Mucosa of descending colon (tissue), 3 donors: ENCODE data around the gene RFX4. TPM values are rescaled to one million over a fixed set of nuclear protein-coding genes. Genes with fewer than 3 reads are reported as not detected.

ENCODE experiments used
- ATAC-seq: fragments of 200-7000 bp; cut with Tn5 transposase; one replicate; pipeline ENCODE4 v1.9.1; 2020; ENCODE audit warnings: mild to moderate bottlenecking, moderate library complexity
- DNase-seq, 3 donors: peaks; one replicate each; pipeline ENCODE4 v3.0.0-alpha.2; 2020
- H3K36me3 ChIP-seq: fragments of 200-600 bp; one replicate; pipeline ENCODE4 v1.8.0; 2021; ENCODE audit warnings: low read depth, mild to moderate bottlenecking
- H3K4me1 ChIP-seq: fragments of 200-600 bp; one replicate; pipeline ENCODE4 v1.8.0; 2021; ENCODE audit warnings: low read depth, mild to moderate bottlenecking
- H3K4me3 ChIP-seq: fragments of 200-600 bp; one replicate; pipeline ENCODE4 v1.8.0; 2021; ENCODE audit warnings: mild to moderate bottlenecking
- H3K9me3 ChIP-seq: fragments of 200-600 bp; one replicate; pipeline ENCODE4 v1.8.0; 2021; ENCODE audit warnings: mild to moderate bottlenecking
- intact Hi-C, 2 donors: fragments of 100-400 bp; cut with DNase I in 1 of 2; cut with micrococcal nuclease in 1 of 2; formaldehyde crosslinking; loops; one replicate each; pipeline versions ENCODE4 v1.11.0 to v1.11.1; 2022; cut with DNase I, micrococcal nuclease
- total RNA-seq, 3 donors: library from RNA; stranded (reverse); fragmentation: NEBNext Ultra II Directional in 2 of 3; extraction: Animal tissue kit (Norgen Biotek cat#: 25700) in 2 of 3; gene quantifications; one replicate each; pipeline versions ENCODE4 v1.2.1 to v1.2.4, GENCODE V29; 2021 to 2023
- TF ChIP-seq, protein P1 (sequence below): fragments of 200-600 bp; IDR thresholded peaks from one replicate; pipeline ENCODE4 v1.8.0; 2022; ENCODE audit warnings: antibody characterized with exemption, mild to moderate bottlenecking
- donor health status: DM: no; HTN: no; CAD: no; lungs with moderate emphysema.
- donor health status: DM: no; HTN: no; CAD: no.
- donor health status: DM: no; HTN: yes; CAD: no.

Gene RFX4
- total RNA-seq, 3 donors from 2014 or later: not detected

GRCh38 chr12:106586278-106586802 lies 3.5 kb downstream of the RFX4 start:
- ATAC-seq: no peak
- peaks cover 14% of the 10 kb centered on the region for H3K4me1 ChIP-seq
- H3K9me3 ChIP-seq: no peaks in the 10 kb centered on the region
- intact Hi-C loops: no loop called here
- TF ChIP-seq, protein P1, sequence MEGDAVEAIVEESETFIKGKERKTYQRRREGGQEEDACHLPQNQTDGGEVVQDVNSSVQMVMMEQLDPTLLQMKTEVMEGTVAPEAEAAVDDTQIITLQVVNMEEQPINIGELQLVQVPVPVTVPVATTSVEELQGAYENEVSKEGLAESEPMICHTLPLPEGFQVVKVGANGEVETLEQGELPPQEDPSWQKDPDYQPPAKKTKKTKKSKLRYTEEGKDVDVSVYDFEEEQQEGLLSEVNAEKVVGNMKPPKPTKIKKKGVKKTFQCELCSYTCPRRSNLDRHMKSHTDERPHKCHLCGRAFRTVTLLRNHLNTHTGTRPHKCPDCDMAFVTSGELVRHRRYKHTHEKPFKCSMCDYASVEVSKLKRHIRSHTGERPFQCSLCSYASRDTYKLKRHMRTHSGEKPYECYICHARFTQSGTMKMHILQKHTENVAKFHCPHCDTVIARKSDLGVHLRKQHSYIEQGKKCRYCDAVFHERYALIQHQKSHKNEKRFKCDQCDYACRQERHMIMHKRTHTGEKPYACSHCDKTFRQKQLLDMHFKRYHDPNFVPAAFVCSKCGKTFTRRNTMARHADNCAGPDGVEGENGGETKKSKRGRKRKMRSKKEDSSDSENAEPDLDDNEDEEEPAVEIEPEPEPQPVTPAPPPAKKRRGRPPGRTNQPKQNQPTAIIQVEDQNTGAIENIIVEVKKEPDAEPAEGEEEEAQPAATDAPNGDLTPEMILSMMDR: no peak
- no peak for DNase-seq
- H3K36me3 ChIP-seq: no peaks in the 10 kb centered on the region
- no peak overlapping the region for H3K4me3 ChIP-seq

DNA sequence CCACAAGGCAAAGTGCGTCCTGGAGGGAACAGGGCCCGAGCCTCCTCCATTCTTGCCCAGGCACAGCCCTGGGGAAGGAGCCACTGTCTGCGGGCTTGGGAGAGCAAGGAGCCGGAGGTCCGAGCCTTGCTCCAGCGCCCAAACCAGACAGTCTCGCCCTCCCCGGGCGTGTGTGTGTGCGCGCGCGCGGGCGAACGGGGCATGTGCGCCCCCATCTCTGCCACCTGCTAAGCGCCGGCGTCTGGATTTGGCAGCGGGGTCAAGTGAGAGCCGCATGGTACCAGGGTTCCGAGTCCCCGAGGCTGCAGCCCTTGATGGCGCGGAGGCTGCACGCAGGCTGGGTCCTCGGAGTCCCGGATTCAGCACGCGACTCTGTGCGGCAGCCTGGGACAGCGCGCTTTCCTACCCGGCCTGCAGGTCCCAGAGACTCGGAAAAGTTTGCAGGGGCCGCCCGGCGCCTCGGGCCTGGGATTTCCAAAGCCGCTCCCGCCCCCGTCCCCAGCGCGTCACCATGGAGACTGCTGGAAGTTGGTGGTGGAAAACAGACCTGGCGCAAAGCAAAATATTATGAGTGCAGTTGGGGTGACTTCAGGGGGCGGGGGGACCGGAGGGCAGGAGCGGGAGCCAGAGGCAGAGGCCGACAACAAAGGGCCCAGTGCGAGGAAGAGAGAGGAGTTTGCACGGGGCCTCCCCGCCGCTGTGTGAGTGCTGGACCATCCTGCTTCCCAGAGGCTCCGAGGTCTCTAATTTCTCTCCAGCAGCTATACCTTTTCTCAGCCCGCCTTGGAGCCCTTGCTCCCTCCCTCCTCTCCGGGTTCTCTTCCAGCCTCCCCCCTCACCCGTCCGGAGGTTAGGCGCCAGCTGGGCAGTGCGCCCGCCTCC lies 4.2 kb downstream of the RFX4 start:
- Histone ChIP-seq H3K4me3 (no peak overlapping the region), H3K9me3 (no peaks in the 10 kb centered on the region), H3K4me1 (peaks cover 11% of the 10 kb centered on the region), H3K36me3 (no peaks in the 10 kb centered on the region)
- intact Hi-C loops: no loop called here
- no peak for DNase-seq
- TF ChIP-seq, protein P1: no peak
- no peak for ATAC-seq

GRCh38 chr12:106588771-106589170 lies 6.0 kb downstream of the RFX4 start:
- TF ChIP-seq, protein P1: no peak
- ATAC-seq (no peak), DNase-seq (no peak)
- H3K9me3 ChIP-seq: no peaks in the 10 kb centered on the region
- intact Hi-C loops: no loop called here
- H3K4me1 ChIP-seq: peaks cover under 1% of the 10 kb centered on the region
- H3K36me3 ChIP-seq: no peaks in the 10 kb centered on the region
- no peak overlapping the region for H3K4me3 ChIP-seq

- ATAC-seq (no peak), DNase-seq (no peak)
- Histone ChIP-seq H3K36me3 (no peaks in the 10 kb centered on the region), H3K4me1 (no peaks in the 10 kb centered on the region), H3K4me3 (no peak overlapping the region), H3K9me3 (no peaks in the 10 kb centered on the region)
- TF ChIP-seq, protein P1: no peak
- intact Hi-C loops: no loop called here
Measured at GRCh38 chr12:106590601-106591000, 7.8 kb downstream of the RFX4 start.

DNA sequence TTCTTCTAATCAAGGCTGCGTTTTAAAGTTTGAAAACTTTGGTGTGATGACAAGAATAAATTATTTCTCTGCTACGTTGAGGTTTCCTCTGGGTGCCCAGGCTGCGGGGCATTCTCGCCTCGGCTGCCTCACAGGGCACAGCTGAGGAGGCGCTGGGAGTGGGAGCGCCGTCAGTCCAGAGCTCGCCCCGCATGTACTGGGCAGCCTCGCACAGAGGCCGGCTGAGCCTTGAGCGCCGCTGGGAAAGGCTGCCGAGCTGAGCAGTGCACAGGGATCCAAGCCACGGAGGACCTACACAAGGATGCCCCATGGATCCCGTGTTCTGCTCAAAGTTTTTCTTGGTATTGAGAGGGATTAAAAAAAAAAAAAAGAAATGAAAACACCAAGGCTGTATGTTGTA lies 11.6 kb downstream of the RFX4 start:
- ATAC-seq: no peak
- H3K4me1 ChIP-seq: no peaks in the 10 kb centered on the region
- DNase-seq: no peak
- H3K36me3 ChIP-seq: no peaks in the 10 kb centered on the region
- no peaks in the 10 kb centered on the region for H3K9me3 ChIP-seq
- H3K4me3 ChIP-seq: no peak overlapping the region
- intact Hi-C loops: no loop called here
- TF ChIP-seq, protein P1: no peak
